HCT116 (cell line): ENCODE measurements around the gene SIGLEC11. TPM values are rescaled to one million over a fixed set of nuclear protein-coding genes. Genes with fewer than 3 reads are reported as not detected.

Experiments used
- ATAC-seq: fragments of 200-7000 bp; cut with Tn5 transposase; 2 replicates; pipeline ENCODE4 v1.9.1; 2020; ENCODE audit warnings: mild to moderate bottlenecking, moderate library complexity
- BruUV-seq: library from RNA; stranded (reverse); fragments of 400-500 nt; replicated peaks from 2 replicates; lab custom pipeline; 2021; lab: Mats Ljungman, UMichigan
- CTCF ChIA-PET: fragments of 300-600 bp; sonication (Branson Sonifier 250); formaldehyde crosslinking; loops from one replicate; lab custom pipeline; 2021; ENCODE audit warnings: antibody characterized with exemption; lab: Charles Lee
- POLR2A ChIA-PET: fragments of 300-600, 350-600 bp; sonication (Branson Sonifier 250); formaldehyde crosslinking; loops from one replicate; lab custom pipeline; 2021; ENCODE audit warnings: antibody characterized with exemption; lab: Charles Lee
- RAD21 ChIA-PET, 2 experiments: fragments of 300-600 bp; sonication (Branson Sonifier 250); formaldehyde crosslinking; loops; one replicate each; lab custom pipeline; 2023; ENCODE audit warnings: low total read pairs in 2 of 2; ENCODE audit not compliant: uncharacterized antibody in 2 of 2, unreplicated experiment in 2 of 2, low non-redundant PET in 1 of 2; lab: Charles Lee
- DNase-seq: peaks from one replicate; pipeline ENCODE4 v3.0.0-alpha.2; 2010; ENCODE audit warnings: low read depth, low spot score
- H2AFZ ChIP-seq: fragments of 200-600 bp; shearing (Covaris generic), sonication (generic); 2 replicates; pipeline ENCODE4 v1.6.1; 2017; ENCODE audit warnings: low read depth, mixed run types, mixed read lengths, antibody characterized with exemption, low read length; ENCODE audit not compliant: poor library complexity, severe bottlenecking
- H3K27ac ChIP-seq: 2 replicates; pipeline ENCODE4 v1.5.1; 2012; ENCODE audit warnings: low read depth, low read length
- H3K27me3 ChIP-seq: fragments of 200-600 bp; sonication (generic); 2 replicates; pipeline ENCODE4 v1.6.1; 2016; ENCODE audit warnings: mixed run types, low read length, mixed read lengths; ENCODE audit not compliant: insufficient read depth
- H3K36me3 ChIP-seq, 2 experiments: fragments of 200-500 bp in 1 of 2; fragments of 200-600 bp in 1 of 2; sonication (Bioruptor generic) in 1 of 2; sonication (generic) in 1 of 2; 2 replicates each; pipeline versions ENCODE4 v1.5.1 to v1.6.1; 2014 to 2016; ENCODE audit warnings: low read length in 2 of 2, inconsistent platforms in 1 of 2, mixed read lengths in 1 of 2, mixed run types in 1 of 2; ENCODE audit not compliant: insufficient read depth in 2 of 2, control insufficient read depth in 1 of 2
- H3K4me1 ChIP-seq, 2 experiments: fragments of 200-600 bp in 1 of 2; sonication (generic) in 1 of 2; 2 replicates each; pipeline versions ENCODE4 v1.5.1 to v1.6.1; 2012 to 2017; ENCODE audit warnings: low read length in 2 of 2, inconsistent platforms in 1 of 2, mild to moderate bottlenecking in 1 of 2, mixed read lengths in 1 of 2, mixed run types in 1 of 2, moderate library complexity in 1 of 2; ENCODE audit not compliant: insufficient read depth in 2 of 2, control insufficient read depth in 1 of 2
- H3K4me2 ChIP-seq: fragments of 200-600 bp; sonication (generic); 2 replicates; pipeline ENCODE4 v1.6.1; 2017; ENCODE audit warnings: mixed run types, low read length, mixed read lengths
- H3K4me3 ChIP-seq, 2 experiments: fragments of 200-600 bp in 1 of 2; sonication (generic) in 1 of 2; replicated peaks in 1 of 2; 2 replicates each; pipeline ENCODE4 v1.5.1; 2011 to 2016; ENCODE audit warnings: low read length in 2 of 2, control low read depth in 1 of 2, low read depth in 1 of 2, mild to moderate bottlenecking in 1 of 2, mixed read lengths in 1 of 2, mixed run types in 1 of 2
- H3K79me2 ChIP-seq: fragments of 200-600 bp; sonication (generic); 2 replicates; pipeline ENCODE4 v1.6.1; 2017; ENCODE audit warnings: mild to moderate bottlenecking, mixed run types, low read length, moderate library complexity, mixed read lengths; ENCODE audit not compliant: insufficient read depth
- H3K9ac ChIP-seq: fragments of 200-600 bp; sonication (generic); 2 replicates; pipeline ENCODE4 v1.6.1; 2016; ENCODE audit warnings: low read length, mixed read lengths
- H3K9me2 ChIP-seq: fragments of 200-600 bp; sonication (generic), shearing (Covaris generic); 2 replicates; pipeline ENCODE4 v1.6.1; 2017; ENCODE audit warnings: mixed run types, mild to moderate bottlenecking, moderate library complexity; ENCODE audit not compliant: insufficient read depth
- H3K9me3 ChIP-seq, 2 experiments: fragments of 200-500 bp in 1 of 2; fragments of 200-600 bp in 1 of 2; sonication (Bioruptor generic) in 1 of 2; sonication (generic) in 1 of 2; 2 replicates each; pipeline ENCODE4 v1.6.1; 2014 to 2017; ENCODE audit warnings: low read length in 2 of 2, mixed read lengths in 2 of 2, inconsistent platforms in 1 of 2, low read depth in 1 of 2, mild to moderate bottlenecking in 1 of 2, mixed run types in 1 of 2, moderate library complexity in 1 of 2; ENCODE audit not compliant: control insufficient read depth in 1 of 2, insufficient read depth in 1 of 2
- H4K20me1 ChIP-seq: fragments of 200-600 bp; sonication (generic), shearing (Covaris generic); 2 replicates; pipeline ENCODE4 v1.6.1; 2017; ENCODE audit warnings: mixed run types, mild to moderate bottlenecking, moderate library complexity; ENCODE audit not compliant: insufficient read depth
- CBX3 ChIP-seq: IDR thresholded peaks from 2 replicates; pipeline ENCODE4 v1.6.1; 2012; ENCODE audit warnings: low read depth
- CEBPB ChIP-seq: IDR thresholded peaks from 2 replicates; pipeline ENCODE4 v1.6.1; 2012; ENCODE audit warnings: low read depth
- ELF1 ChIP-seq: IDR thresholded peaks from 2 replicates; pipeline ENCODE4 v1.6.1; 2012; ENCODE audit warnings: low read depth, borderline replicate concordance
- EZH2 ChIP-seq: fragments of 200-600 bp; sonication (generic); IDR thresholded peaks from 2 replicates; pipeline ENCODE4 v1.6.1; 2017; ENCODE audit warnings: antibody characterized with exemption, mixed run types
- FOSL1 ChIP-seq: IDR thresholded peaks from 2 replicates; pipeline ENCODE4 v1.6.1; 2012; ENCODE audit warnings: low read depth
- JUND ChIP-seq: IDR thresholded peaks from 2 replicates; pipeline ENCODE4 v1.6.1; 2012
- POLR2A ChIP-seq: IDR thresholded peaks from 2 replicates; pipeline ENCODE4 v1.7.0; 2011; ENCODE audit warnings: borderline replicate concordance; ENCODE audit not compliant: insufficient read depth, insufficient read length; ENCODE audit errors: extremely low read depth
- RAD21 ChIP-seq: IDR thresholded peaks from 2 replicates; pipeline ENCODE4 v1.6.1; 2012; ENCODE audit warnings: low read depth, mild to moderate bottlenecking
- SIN3A ChIP-seq: IDR thresholded peaks from 2 replicates; pipeline ENCODE4 v1.6.1; 2012; ENCODE audit warnings: low read depth
- SP1 ChIP-seq: IDR thresholded peaks from 2 replicates; pipeline ENCODE4 v1.6.1; 2012; ENCODE audit warnings: low read depth
- SRF ChIP-seq: IDR thresholded peaks from 2 replicates; pipeline ENCODE4 v1.6.1; 2012; ENCODE audit warnings: low read depth
- TCF7L2 ChIP-seq: IDR thresholded peaks from 2 replicates; pipeline ENCODE4 v1.7.0; 2011; ENCODE audit warnings: borderline replicate concordance, inconsistent platforms; ENCODE audit not compliant: insufficient read depth, insufficient read length; ENCODE audit errors: extremely low read depth
- YY1 ChIP-seq: IDR thresholded peaks from 2 replicates; pipeline ENCODE4 v1.6.1; 2011; ENCODE audit warnings: low read length, low read depth, moderate library complexity, mild to moderate bottlenecking; ENCODE audit not compliant: insufficient replicate concordance; ENCODE audit errors: extremely low read depth
- ZNF274 ChIP-seq: fragments of 200-500 bp; sonication (Bioruptor generic); IDR thresholded peaks from 2 replicates; pipeline ENCODE4 v1.6.1; 2014; ENCODE audit warnings: mild to moderate bottlenecking, low read depth, low read length, inconsistent platforms
- intact Hi-C: fragments of 100-400 bp; cut with micrococcal nuclease; formaldehyde crosslinking; loops from 2 replicates; pipeline ENCODE4 v1.10.0; 2022
- total RNA-seq: library from RNA; stranded (reverse); gene quantifications from one replicate; pipeline ENCODE4 v1.2.1, GENCODE V29; 2021; ENCODE audit not compliant: unreplicated experiment
- TF ChIP-seq, protein P1 (sequence below): IDR thresholded peaks from 2 replicates; pipeline ENCODE4 v1.6.1; 2011; ENCODE audit warnings: mild to moderate bottlenecking, low read length, moderate library complexity; ENCODE audit not compliant: insufficient replicate concordance; ENCODE audit errors: extremely low read depth
- TF ChIP-seq, protein P2 (sequence below): IDR thresholded peaks from 2 replicates; pipeline ENCODE4 v1.6.1; 2012; ENCODE audit warnings: low read depth
- TF ChIP-seq, protein P3 (sequence below): IDR thresholded peaks from 2 replicates; pipeline ENCODE4 v1.6.1; 2012
- TF ChIP-seq, protein P4 (sequence below): IDR thresholded peaks from 2 replicates; pipeline ENCODE4 v1.6.1; 2012
- TF ChIP-seq, protein P5 (sequence below), 3 experiments: fragments of 200-600 bp in 1 of 3; sonication (generic) in 1 of 3; IDR thresholded peaks in 2 of 3; conservative IDR thresholded peaks in 1 of 3; 2 replicates each; pipeline ENCODE4 v1.5.1; 2012 to 2017; ENCODE audit warnings: low read depth in 2 of 3, low read length in 2 of 3, antibody characterized with exemption in 1 of 3, borderline replicate concordance in 1 of 3, control low read depth in 1 of 3, mild to moderate bottlenecking in 1 of 3, mixed read lengths in 1 of 3, mixed run types in 1 of 3, moderate library complexity in 1 of 3; ENCODE audit not compliant: insufficient read depth in 1 of 3

SIGLEC11 gene
- total RNA-seq, 1 experiment from 2014 or later = not detected

DNA sequence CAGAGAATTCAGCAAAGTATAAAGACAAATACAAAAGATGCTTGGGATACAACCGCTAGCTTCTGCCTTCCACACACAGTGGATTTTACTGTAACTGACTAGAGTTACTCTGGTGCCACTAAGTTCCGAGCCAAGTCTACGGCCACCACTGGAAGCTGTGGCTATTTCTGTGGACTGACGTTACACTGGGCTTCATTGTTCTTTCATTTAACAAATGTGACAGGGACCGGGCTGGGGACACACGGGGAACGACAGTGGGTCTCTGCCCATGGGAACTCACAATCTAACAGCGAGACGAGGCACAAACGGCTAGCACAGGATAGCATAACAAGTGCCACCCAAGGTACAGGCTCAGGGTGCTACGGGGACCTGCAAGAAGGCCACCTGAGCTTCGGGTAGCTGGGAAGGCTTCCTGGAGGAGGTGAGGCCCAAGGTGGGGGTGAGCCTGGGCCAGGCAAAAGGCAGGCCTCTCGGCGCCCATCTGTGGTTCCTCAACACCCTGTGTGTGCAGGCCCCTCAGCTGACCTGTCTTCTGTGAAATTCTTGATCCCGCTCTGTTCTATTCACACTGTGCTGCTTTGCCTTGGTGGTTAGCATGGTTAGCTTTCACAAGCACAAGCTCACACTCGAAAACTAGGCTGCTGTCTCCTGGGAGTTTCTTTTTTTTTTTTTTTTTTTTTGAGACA is 54.0 kb downstream of the SIGLEC11 start:
- POLR2A ChIA-PET = interaction anchor here (0.7 kb wide), 2 partner anchors 20 to 52 kb away, joined by 3 to 4 read pairs; no protein-coding TSS in a partner anchor
- CTCF ChIA-PET = no interaction called here
- Histone ChIP-seq H4K20me1 (no peaks in the 10 kb centered on the region), H3K9me2 (no peaks in the 10 kb centered on the region), H3K36me3 (peaks cover 14 to 32% of the 10 kb centered on the region in 2 experiments; a peak in 3 of 4 replicates), H3K4me2 (no peak overlapping the region), H2AFZ (no peak overlapping the region), H3K4me3 (no peak overlapping the region), H3K27me3 (no peaks in the 10 kb centered on the region), H3K79me2 (peaks cover 29% of the 10 kb centered on the region), H3K27ac (no peak overlapping the region), H3K4me1 (no peaks in the 10 kb centered on the region), H3K9me3 (no peaks in the 10 kb centered on the region), H3K9ac (no peak overlapping the region)
- no peak for ATAC-seq
- no peak for DNase-seq
- intact Hi-C loops = no loop called here
- TF ChIP-seq, protein P1, sequence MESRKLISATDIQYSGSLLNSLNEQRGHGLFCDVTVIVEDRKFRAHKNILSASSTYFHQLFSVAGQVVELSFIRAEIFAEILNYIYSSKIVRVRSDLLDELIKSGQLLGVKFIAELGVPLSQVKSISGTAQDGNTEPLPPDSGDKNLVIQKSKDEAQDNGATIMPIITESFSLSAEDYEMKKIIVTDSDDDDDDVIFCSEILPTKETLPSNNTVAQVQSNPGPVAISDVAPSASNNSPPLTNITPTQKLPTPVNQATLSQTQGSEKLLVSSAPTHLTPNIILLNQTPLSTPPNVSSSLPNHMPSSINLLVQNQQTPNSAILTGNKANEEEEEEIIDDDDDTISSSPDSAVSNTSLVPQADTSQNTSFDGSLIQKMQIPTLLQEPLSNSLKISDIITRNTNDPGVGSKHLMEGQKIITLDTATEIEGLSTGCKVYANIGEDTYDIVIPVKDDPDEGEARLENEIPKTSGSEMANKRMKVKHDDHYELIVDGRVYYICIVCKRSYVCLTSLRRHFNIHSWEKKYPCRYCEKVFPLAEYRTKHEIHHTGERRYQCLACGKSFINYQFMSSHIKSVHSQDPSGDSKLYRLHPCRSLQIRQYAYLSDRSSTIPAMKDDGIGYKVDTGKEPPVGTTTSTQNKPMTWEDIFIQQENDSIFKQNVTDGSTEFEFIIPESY = no peak
- TF ChIP-seq CEBPB (no peak), FOSL1 (no peak), SIN3A (no peak), RAD21 (no peak), SP1 (no peak), CBX3 (no peak), SRF (no peak), EZH2 (no peak), POLR2A (no peak), JUND (no peak), YY1 (no peak), ELF1 (no peak), ZNF274 (no peak), TCF7L2 (no peak)
- TF ChIP-seq, protein P2, sequence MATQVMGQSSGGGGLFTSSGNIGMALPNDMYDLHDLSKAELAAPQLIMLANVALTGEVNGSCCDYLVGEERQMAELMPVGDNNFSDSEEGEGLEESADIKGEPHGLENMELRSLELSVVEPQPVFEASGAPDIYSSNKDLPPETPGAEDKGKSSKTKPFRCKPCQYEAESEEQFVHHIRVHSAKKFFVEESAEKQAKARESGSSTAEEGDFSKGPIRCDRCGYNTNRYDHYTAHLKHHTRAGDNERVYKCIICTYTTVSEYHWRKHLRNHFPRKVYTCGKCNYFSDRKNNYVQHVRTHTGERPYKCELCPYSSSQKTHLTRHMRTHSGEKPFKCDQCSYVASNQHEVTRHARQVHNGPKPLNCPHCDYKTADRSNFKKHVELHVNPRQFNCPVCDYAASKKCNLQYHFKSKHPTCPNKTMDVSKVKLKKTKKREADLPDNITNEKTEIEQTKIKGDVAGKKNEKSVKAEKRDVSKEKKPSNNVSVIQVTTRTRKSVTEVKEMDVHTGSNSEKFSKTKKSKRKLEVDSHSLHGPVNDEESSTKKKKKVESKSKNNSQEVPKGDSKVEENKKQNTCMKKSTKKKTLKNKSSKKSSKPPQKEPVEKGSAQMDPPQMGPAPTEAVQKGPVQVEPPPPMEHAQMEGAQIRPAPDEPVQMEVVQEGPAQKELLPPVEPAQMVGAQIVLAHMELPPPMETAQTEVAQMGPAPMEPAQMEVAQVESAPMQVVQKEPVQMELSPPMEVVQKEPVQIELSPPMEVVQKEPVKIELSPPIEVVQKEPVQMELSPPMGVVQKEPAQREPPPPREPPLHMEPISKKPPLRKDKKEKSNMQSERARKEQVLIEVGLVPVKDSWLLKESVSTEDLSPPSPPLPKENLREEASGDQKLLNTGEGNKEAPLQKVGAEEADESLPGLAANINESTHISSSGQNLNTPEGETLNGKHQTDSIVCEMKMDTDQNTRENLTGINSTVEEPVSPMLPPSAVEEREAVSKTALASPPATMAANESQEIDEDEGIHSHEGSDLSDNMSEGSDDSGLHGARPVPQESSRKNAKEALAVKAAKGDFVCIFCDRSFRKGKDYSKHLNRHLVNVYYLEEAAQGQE = no peak
- TF ChIP-seq, protein P3, sequence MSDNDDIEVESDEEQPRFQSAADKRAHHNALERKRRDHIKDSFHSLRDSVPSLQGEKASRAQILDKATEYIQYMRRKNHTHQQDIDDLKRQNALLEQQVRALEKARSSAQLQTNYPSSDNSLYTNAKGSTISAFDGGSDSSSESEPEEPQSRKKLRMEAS = no peak
- TF ChIP-seq, protein P4, sequence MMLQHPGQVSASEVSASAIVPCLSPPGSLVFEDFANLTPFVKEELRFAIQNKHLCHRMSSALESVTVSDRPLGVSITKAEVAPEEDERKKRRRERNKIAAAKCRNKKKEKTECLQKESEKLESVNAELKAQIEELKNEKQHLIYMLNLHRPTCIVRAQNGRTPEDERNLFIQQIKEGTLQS = no peak
- TF ChIP-seq, protein P5, sequence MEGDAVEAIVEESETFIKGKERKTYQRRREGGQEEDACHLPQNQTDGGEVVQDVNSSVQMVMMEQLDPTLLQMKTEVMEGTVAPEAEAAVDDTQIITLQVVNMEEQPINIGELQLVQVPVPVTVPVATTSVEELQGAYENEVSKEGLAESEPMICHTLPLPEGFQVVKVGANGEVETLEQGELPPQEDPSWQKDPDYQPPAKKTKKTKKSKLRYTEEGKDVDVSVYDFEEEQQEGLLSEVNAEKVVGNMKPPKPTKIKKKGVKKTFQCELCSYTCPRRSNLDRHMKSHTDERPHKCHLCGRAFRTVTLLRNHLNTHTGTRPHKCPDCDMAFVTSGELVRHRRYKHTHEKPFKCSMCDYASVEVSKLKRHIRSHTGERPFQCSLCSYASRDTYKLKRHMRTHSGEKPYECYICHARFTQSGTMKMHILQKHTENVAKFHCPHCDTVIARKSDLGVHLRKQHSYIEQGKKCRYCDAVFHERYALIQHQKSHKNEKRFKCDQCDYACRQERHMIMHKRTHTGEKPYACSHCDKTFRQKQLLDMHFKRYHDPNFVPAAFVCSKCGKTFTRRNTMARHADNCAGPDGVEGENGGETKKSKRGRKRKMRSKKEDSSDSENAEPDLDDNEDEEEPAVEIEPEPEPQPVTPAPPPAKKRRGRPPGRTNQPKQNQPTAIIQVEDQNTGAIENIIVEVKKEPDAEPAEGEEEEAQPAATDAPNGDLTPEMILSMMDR (IDR thresholded peaks at IDR 0.05 in 2 of 3, conservative IDR thresholded peaks at IDR 0.05 in 1 of 3; ENCODE audit: borderline replicate concordance in 1 of 3, insufficient read depth in 1 of 3, low read depth in 2 of 3, low read length in 2 of 3) = no peak
- TSS peak; percentile 59 for BruUV-seq
- RAD21 ChIA-PET = no interaction called here
